Fibroblast of skin of right quadriceps (primary cell): ENCODE data around the gene ECSIT.
A peak's percentile ranks its signal among the peaks of the same experiment; 100 is the strongest.
"Not testable (repeated sequence)": the region's sequence is repeated elsewhere in the genome, so short reads cannot be mapped to it uniquely, and the experiment has no call there.

Experiments
- DNase-seq: peaks from one replicate; pipeline ENCODE4 v3.0.0-alpha.2; 2013

Gene ECSIT

GRCh38 chr19:11528551-11529341 lies at the start of gene ECSIT:
Gene ECSIT (minus strand): TSS chr19:11529134. CDS start chr19:11519170, 9,964 bp downstream.
- peak; percentile 99 for DNase-seq

- DNase-seq = peak; percentile 9
These were observed 48.7 kb upstream of the ECSIT start, which contains the start of gene ACP5 for GRCh38 chr19:11577451-11578257. Gene ACP5 (minus strand): TSS chr19:11577645. CDS start chr19:11577317, 328 bp downstream.

GRCh38 chr19:11576227-11576626 lies 47.3 kb upstream of the ECSIT start:
- no peak for DNase-seq

- DNase-seq = no peak
These were observed 45.8 kb upstream of the ECSIT start for GRCh38 chr19:11574689-11575088.

- DNase-seq = not testable (repeated sequence)
These were observed 44.8 kb upstream of the ECSIT start for GRCh38 chr19:11573763-11574162.

- not testable (repeated sequence) for DNase-seq
These were observed 44.4 kb upstream of the ECSIT start for GRCh38 chr19:11573354-11573753.

- DNase-seq = no peak
These were observed 41.1 kb upstream of the ECSIT start for GRCh38 chr19:11570039-11570462.

GRCh38 chr19:11566164-11566563 lies 37.2 kb upstream of the ECSIT start:
- DNase-seq = no peak

GRCh38 chr19:11565649-11565980 lies 36.7 kb upstream of the ECSIT start:
- DNase-seq = not testable (repeated sequence)

GRCh38 chr19:11564082-11564807 lies 35.3 kb upstream of the ECSIT start:
- not testable (repeated sequence) for DNase-seq

GRCh38 chr19:11563532-11563931 lies 34.6 kb upstream of the ECSIT start:
- DNase-seq = no peak

GRCh38 chr19:11560404-11561051 lies 31.6 kb upstream of the ECSIT start:
- peak; percentile 72 for DNase-seq

GRCh38 chr19:11558881-11559828 lies 30.2 kb upstream of the ECSIT start, which contains the start of gene ELOF1:
Gene ELOF1 (minus strand): TSS chr19:11559230. CDS start chr19:11554347, 4,883 bp downstream.
- DNase-seq = peak; percentile 96

GRCh38 chr19:11556634-11557420 lies 27.9 kb upstream of the ECSIT start:
- DNase-seq = no peak

- DNase-seq = no peak
These were observed 26.3 kb upstream of the ECSIT start for GRCh38 chr19:11555246-11555645.

- DNase-seq = no peak
These were observed 25.2 kb upstream of the ECSIT start for GRCh38 chr19:11554160-11554559.

GRCh38 chr19:11552666-11553372 lies 23.9 kb upstream of the ECSIT start:
- DNase-seq = no peak

- no peak for DNase-seq
These were observed 22.8 kb upstream of the ECSIT start for GRCh38 chr19:11551603-11552235.

GRCh38 chr19:11550265-11550664 lies 21.3 kb upstream of the ECSIT start:
- DNase-seq = no peak
